NB4 (cell line): ENCODE measurements around the gene ARHGAP24.

Experiments used
- DNase-seq: peaks from one replicate; pipeline ENCODE4 v3.0.0; 2010; ENCODE audit warnings: low read depth
- H3K4me3 ChIP-seq: one replicate; pipeline ENCODE4 v1.5.1; 2011; ENCODE audit warnings: mild to moderate bottlenecking, low read depth, low read length, moderate library complexity
- CTCF ChIP-seq: IDR thresholded peaks from one replicate; pipeline ENCODE4 v1.5.1; 2012; ENCODE audit warnings: low read depth, low read length
- MAX ChIP-seq: IDR thresholded peaks from 2 replicates; pipeline ENCODE4 v1.6.1; 2011; ENCODE audit warnings: low read depth, low read length
- MYC ChIP-seq: IDR thresholded peaks from 2 replicates; pipeline ENCODE4 v1.6.1; 2011; ENCODE audit warnings: low read depth, low read length
- POLR2A ChIP-seq: IDR thresholded peaks from 2 replicates; pipeline ENCODE4 v1.6.1; 2011; ENCODE audit warnings: mild to moderate bottlenecking; ENCODE audit not compliant: insufficient read length; ENCODE audit errors: extremely low read depth

ARHGAP24 gene

GRCh38 chr4:85740431-85740861 lies 265.5 kb downstream of the ARHGAP24 start:
- no peak overlapping the region for H3K4me3 ChIP-seq
- TF ChIP-seq POLR2A (no peak), MAX (no peak), CTCF (no peak), MYC (no peak)
- no peak for DNase-seq

GRCh38 chr4:85741381-85741780 lies 266.4 kb downstream of the ARHGAP24 start:
- no peak overlapping the region for H3K4me3 ChIP-seq
- no peak for DNase-seq
- TF ChIP-seq MAX (no peak), MYC (no peak), CTCF (no peak), POLR2A (no peak)

- no peak overlapping the region for H3K4me3 ChIP-seq
- no peak for DNase-seq
- TF ChIP-seq MAX (no peak), CTCF (no peak), POLR2A (no peak), MYC (no peak)
These were observed 267.1 kb downstream of the ARHGAP24 start for GRCh38 chr4:85741921-85742591.

GRCh38 chr4:85744950-85745349 lies 270.0 kb downstream of the ARHGAP24 start:
- DNase-seq = no peak
- TF ChIP-seq MAX (no peak), POLR2A (no peak), CTCF (no peak), MYC (no peak)
- no peak overlapping the region for H3K4me3 ChIP-seq

GRCh38 chr4:85745939-85746338 lies 271.0 kb downstream of the ARHGAP24 start:
- TF ChIP-seq MYC = no peak
- TF ChIP-seq CTCF = no peak
- no peak for TF ChIP-seq POLR2A
- no peak for TF ChIP-seq MAX
- no peak for DNase-seq
- no peak overlapping the region for H3K4me3 ChIP-seq
